Lung (tissue), 12 donors: ENCODE results near the gene ANKRD44. TPM values are rescaled to one million over a fixed set of nuclear protein-coding genes. Genes with fewer than 3 reads are reported as not detected.

Experiments
- ATAC-seq: fragments of 200-7000 bp; cut with Tn5 transposase; one replicate; pipeline ENCODE4 v1.9.1; 2020; ENCODE audit warnings: moderate number of reproducible peaks; ENCODE audit not compliant: insufficient read depth, low FRiP score
- DNase-seq, 3 donors: peaks; one replicate each; pipeline ENCODE4 v3.0.0-alpha.2; 2013 to 2017
- H3K27ac ChIP-seq, 2 donors: one replicate each; pipeline ENCODE4 v1.5.1; 2013; ENCODE audit warnings: mild to moderate bottlenecking in 2 of 2, moderate library complexity in 2 of 2, control low read depth in 1 of 2, inconsistent platforms in 1 of 2, low read depth in 1 of 2, low read length in 1 of 2
- H3K27me3 ChIP-seq, 3 donors: one replicate each; pipeline ENCODE4 v1.5.1; 2013; ENCODE audit warnings: low read length in 2 of 3; ENCODE audit not compliant: control insufficient read depth in 3 of 3, insufficient read depth in 3 of 3
- H3K36me3 ChIP-seq, 4 donors: one replicate each; pipeline ENCODE4 v1.5.1; 2013; ENCODE audit warnings: low read length in 4 of 4, mild to moderate bottlenecking in 1 of 4, moderate library complexity in 1 of 4; ENCODE audit not compliant: control insufficient read depth in 4 of 4, insufficient read depth in 4 of 4
- H3K4me1 ChIP-seq, 5 donors: one replicate each; pipeline ENCODE4 v1.5.1; 2013; ENCODE audit warnings: low read length in 5 of 5, mild to moderate bottlenecking in 2 of 5, moderate library complexity in 1 of 5; ENCODE audit not compliant: control insufficient read depth in 5 of 5, insufficient read depth in 5 of 5
- H3K4me3 ChIP-seq: one replicate; pipeline ENCODE4 v1.5.1; 2013; ENCODE audit warnings: mild to moderate bottlenecking, control low read depth, moderate library complexity
- H3K9ac ChIP-seq, 2 donors: one replicate each; pipeline ENCODE4 v1.5.1; 2013; ENCODE audit warnings: low read length in 2 of 2, control low read depth in 1 of 2; ENCODE audit not compliant: insufficient read depth in 1 of 2
- H3K9me3 ChIP-seq, 4 donors: one replicate each; pipeline ENCODE4 v1.5.1; 2013; ENCODE audit warnings: low read length in 3 of 4, mild to moderate bottlenecking in 1 of 4, moderate library complexity in 1 of 4; ENCODE audit not compliant: control insufficient read depth in 4 of 4, insufficient read depth in 3 of 4
- CTCF ChIP-seq: IDR thresholded peaks from 2 replicates; pipeline ENCODE4 v1.5.1; 2012; ENCODE audit warnings: mild to moderate bottlenecking; ENCODE audit errors: control extremely low read depth, extremely low read depth
- WGBS, 2 donors: extraction: QIAGEN DNeasy Blood & Tissue Kit; methylation state at CpG; one replicate each; pipeline ENCODE4 v1.1.7; 2013; 5-methylcytosine and 5-hydroxymethylcytosine counted together
- polyA plus RNA-seq, 2 donors: library from polyadenylated mRNA; stranded (reverse); fragments of 200-250 nt; gene quantifications; one replicate each; pipeline ENCODE4 v1.2.1, GENCODE V29; 2013
- total RNA-seq, 2 donors: library from RNA; depleted of rRNA in 1 of 2; stranded (reverse); fragments of >200 nt in 1 of 2; gene quantifications; one replicate each; pipeline ENCODE4 v1.2.1, GENCODE V29; 2014 to 2021
- donor health status: control.
- donor health status: control.
- donor health status: Bipolar disorder and iron deficiency.
- donor health status: healthy.
- donor health status: DM: yes; HTN: yes; CAD: no.

ANKRD44 gene
- total and polyA plus RNA-seq, 4 donors = 7.1 to 73.8 (median 20.3) TPM

GRCh38 chr2:197181491-197181890 lies 129.1 kb downstream of the ANKRD44 start:
- no peak for TF ChIP-seq CTCF
- no peak overlapping the region for H3K4me3 ChIP-seq
- no peaks in the 10 kb centered on the region for H3K27me3 ChIP-seq
- DNase-seq (no peak), ATAC-seq (no peak)
- H3K9me3 ChIP-seq = no peaks in the 10 kb centered on the region
- no peak overlapping the region for H3K27ac ChIP-seq
- H3K4me1 ChIP-seq = peaks cover 0 to 7% (median 4%) of the 10 kb centered on the region in 5 donors
- WGBS, 2 donors = 72 to 75% methylated on average over 5 of the region's 5 CpGs
- H3K9ac ChIP-seq = no peak overlapping the region
- peaks cover 0 to 5% (median 0%) of the 10 kb centered on the region in 4 donors for H3K36me3 ChIP-seq

- Histone ChIP-seq H3K27me3 (no peaks in the 10 kb centered on the region), H3K27ac (peak overlapping the region in 1 of 2 donors; percentile 31), H3K4me3 (no peak overlapping the region), H3K9ac (no peak overlapping the region), H3K4me1 (peaks cover 0 to 7% (median 3%) of the 10 kb centered on the region in 5 donors), H3K9me3 (no peaks in the 10 kb centered on the region), H3K36me3 (peaks cover 0 to 4% (median 0%) of the 10 kb centered on the region in 4 donors)
- TF ChIP-seq CTCF = no peak
- ATAC-seq = no peak
- DNase-seq = no peak
- WGBS, 2 donors = 66 to 71% methylated on average over 12 of the region's 12 CpGs
Observed at GRCh38 chr2:197179744-197180498, 130.7 kb downstream of the ANKRD44 start.

GRCh38 chr2:197176522-197176921 lies 134.1 kb downstream of the ANKRD44 start:
- Histone ChIP-seq H3K36me3 (peaks cover 0 to 4% (median 0%) of the 10 kb centered on the region in 4 donors), H3K9ac (no peak overlapping the region), H3K27me3 (no peaks in the 10 kb centered on the region), H3K27ac (no peak overlapping the region), H3K4me1 (peaks cover 0 to 7% (median 0%) of the 10 kb centered on the region in 5 donors), H3K4me3 (no peak overlapping the region), H3K9me3 (no peaks in the 10 kb centered on the region)
- TF ChIP-seq CTCF = no peak
- 0% methylated on average over 1 of the region's 1 CpG for WGBS, 2 donors
- ATAC-seq (no peak), DNase-seq (no peak)
